HG03378 (cell line): Measurements from ENCODE around the gene RAP1GDS1.
A peak's percentile ranks its signal among the peaks of the same experiment; 100 is the strongest.
"Not testable (repeated sequence)": the region's sequence is repeated elsewhere in the genome, so short reads cannot be mapped to it uniquely, and the experiment has no call there.

Experiments
- ATAC-seq: cut with Tn5 transposase; IDR thresholded peaks from one replicate; pipeline ENCODE4 v1.9.1; 2021; ENCODE audit warnings: mild to moderate bottlenecking, moderate library complexity; ENCODE audit not compliant: unreplicated experiment

The RAP1GDS1 gene

DNA sequence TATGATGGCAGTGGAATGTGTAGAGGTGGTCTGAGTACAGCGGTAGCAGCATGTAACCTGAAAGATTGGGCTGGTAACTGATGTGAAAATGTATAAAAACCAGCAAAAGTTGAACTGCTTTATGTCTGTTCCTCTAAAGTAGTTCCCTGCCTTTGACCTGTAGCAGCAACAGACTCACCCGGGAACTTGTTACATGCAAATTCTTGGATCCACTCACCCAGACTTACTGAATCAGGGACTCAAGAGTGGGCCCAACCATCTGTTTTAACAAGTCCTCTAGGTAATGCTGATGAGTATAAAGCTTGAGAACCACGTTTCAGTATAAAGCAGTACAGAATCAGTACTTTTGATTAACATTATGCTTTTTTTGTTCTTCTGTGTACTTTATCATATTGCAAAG, 84.7 kb downstream of the RAP1GDS1 start:
- no peak for ATAC-seq

DNA sequence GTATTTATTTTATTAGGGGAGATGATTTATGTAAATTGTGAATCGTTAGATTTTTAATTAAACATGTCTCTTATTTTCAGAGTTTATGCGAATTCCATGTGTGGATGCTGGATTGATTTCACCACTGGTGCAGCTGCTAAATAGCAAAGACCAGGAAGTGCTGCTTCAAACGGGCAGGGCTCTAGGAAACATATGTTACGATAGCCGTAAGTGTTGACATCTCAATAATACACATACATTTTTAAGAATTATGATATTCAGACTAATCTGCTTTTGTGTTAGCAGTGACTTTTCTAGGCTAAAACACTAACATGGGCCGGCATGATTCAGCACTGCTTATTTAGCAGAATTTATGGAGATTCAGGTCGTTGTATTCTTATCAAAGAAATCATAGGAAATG, 91.2 kb downstream of the RAP1GDS1 start:
- ATAC-seq: no peak

DNA sequence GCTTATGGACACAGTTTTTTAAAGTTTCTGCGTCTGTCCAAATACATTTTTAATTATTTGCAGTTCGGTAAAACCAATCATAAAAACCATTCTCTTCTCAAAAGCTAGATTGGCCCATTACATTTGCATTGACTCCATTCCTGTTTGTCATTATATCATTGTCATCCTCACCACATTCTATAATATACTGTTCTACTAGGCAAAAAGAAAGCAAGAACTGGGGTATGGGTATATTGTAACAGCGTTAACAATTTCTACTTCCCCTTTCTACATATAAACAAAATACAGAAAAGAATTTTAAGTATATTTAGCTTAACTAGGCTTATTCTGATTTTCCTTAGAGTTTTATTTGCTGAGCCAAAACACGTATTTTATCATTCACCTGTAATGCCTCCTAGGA, 91.8 kb downstream of the RAP1GDS1 start:
- ATAC-seq: no peak

DNA sequence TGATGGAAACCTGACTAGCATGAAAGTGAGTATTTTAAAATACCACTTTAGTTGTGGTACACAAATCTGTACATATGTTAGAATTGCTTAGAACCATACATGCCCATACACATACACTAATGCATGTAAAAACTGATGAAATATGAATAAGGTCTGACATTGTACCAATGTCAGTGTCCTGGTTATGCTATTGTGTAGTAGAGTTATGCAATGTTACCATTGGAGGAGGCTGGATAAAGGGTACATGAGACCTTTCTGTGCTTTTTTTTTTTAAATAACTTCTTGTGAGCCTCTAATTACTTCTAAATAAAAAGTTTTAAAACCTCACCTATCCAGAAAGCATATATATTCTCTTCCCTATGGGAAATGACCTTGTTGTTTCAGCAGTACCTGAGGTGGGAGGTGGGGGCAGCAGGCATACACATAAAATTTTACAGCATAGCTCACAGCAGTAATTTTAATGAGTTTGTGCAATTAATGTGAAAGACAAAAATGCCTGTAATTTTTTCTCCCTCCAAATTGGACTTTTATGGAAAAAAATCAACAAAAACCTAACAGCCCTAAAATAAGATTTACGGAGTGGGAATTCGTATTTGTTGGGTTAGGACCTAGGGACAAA, 97.6 kb downstream of the RAP1GDS1 start:
- ATAC-seq: no peak

DNA sequence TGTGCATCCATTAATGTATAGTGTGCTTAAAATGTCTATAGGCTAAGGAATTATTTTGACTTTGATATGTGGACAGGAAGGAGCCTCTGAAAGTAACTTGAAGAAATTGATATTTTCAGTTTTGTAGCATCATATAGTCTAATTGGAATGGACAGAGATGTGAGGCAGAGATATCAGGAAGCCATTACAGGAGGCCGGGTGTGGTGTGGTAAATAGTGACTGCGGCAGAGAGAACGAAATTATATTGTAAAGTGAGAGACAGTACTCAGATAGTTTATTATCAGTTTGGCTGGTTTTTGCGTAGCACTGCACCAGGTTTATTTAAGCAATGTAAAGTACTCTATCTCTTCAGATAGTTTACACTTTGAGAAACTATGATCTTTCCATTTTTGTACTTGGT, 98.5 kb downstream of the RAP1GDS1 start:
- ATAC-seq: no peak

DNA sequence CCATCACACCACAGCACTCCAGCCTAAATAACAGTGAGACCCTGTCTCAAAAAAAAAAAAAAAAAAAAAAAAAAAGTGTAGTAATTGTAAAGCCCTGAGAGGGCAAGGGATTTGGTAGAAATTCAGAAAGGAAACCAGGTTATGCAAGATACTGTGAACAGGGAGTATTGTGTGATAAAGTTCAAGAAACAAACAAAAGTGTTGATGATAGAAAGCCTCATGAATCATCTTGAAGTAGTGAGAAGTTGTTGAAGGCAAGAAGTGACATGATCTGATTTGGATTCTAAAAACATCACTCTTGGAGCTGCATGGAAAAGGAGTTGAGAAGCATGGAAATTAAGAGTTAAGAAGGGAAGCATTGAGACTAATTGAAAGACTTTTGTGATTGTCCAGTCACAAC, 102.2 kb downstream of the RAP1GDS1 start:
- ATAC-seq: no peak

DNA sequence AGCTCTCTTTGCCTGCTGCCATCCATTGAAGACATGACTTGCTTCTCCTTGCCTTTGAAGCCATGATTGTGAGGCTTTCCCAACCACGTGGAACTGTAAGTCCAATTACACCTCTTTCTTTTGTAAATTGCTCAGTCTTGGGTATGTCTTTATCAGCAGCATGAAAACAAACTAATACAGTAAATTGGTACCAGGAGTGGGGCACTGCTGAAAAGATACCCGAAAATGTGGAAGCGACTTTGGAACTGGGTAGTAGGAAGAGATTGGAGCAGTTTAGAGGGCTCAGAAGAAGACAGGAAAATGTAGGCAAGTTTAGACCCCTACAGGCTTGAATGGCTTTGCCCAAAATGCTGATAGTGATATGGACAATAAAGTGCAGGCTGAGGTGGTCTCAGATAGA, 105.1 kb downstream of the RAP1GDS1 start:
- not testable (repeated sequence) for ATAC-seq

DNA sequence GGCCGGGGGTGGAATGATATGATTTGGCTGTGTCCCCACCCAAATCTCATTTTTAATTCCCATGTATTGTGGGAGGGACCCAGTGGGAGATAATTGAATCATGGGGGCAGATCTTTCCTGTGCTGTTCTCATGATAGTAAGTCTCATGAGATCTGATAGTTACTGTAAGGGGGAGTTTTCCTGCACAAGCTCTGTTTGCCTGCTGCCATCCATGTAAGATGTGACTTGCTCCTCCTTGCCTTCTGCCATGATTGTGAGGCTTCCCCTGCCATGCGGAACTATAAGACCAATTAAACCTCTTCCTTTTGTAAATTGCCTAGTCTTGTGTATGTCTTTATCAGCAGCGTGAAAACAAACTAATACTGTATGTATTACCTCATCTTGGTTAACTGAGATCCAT, 106.8 kb downstream of the RAP1GDS1 start:
- ATAC-seq: not testable (repeated sequence)

DNA sequence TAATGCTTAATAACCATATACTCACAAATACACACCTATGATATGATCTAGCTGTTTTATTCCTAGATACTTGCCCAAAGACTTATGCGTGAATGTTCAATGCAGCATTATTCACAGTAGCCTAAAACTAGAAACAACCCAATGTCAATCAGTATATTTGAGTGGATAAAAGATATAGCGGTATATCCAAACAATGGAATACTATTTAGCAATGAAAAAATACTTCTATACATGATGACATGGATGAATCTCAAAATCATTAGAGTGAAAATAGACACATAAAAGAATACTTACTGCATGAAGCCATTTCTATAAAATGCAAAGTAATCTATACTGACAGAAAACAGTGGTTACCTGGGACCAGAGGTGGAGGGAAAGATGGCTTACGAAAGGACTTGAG, 108.1 kb downstream of the RAP1GDS1 start:
- ATAC-seq: no peak

DNA sequence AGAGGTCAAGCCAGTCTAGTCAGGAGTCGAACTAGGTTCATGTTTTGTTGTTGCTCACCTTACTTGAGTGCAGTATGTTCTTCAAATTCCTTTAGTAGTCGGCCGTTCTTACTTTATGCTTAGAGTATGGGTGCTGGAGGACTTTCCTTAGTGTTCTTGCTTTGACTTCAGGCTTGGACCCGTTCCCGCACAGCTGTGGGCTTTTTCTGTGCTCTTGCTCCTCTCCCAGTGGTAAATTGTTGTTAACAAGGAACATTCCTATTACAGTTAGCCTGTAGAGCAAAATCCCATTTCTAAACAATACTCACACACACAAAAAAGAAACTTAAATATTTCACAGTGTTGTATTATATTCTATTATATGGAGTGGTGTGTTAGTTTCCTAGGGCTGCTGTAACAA, 113.5 kb downstream of the RAP1GDS1 start:
- ATAC-seq: no peak

DNA sequence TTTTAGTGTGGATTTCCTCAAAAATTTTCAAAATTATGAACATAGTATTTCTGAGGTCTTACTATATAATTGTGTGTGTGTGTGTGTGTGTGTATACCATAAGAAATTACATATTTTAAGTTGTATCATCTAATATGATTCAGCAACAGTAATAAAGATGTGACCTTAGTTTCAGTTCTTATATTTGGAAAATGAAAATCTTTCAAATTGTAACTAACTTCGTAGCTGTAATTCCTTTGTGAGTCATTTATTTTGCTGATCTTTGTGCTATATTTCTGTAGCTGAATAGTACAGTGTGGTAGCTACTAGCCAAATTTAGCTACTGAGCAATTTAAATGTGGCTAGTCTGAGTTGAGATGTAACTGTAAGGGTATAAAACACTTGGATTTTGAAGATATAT, 116.4 kb downstream of the RAP1GDS1 start:
- ATAC-seq: peak; percentile 68

DNA sequence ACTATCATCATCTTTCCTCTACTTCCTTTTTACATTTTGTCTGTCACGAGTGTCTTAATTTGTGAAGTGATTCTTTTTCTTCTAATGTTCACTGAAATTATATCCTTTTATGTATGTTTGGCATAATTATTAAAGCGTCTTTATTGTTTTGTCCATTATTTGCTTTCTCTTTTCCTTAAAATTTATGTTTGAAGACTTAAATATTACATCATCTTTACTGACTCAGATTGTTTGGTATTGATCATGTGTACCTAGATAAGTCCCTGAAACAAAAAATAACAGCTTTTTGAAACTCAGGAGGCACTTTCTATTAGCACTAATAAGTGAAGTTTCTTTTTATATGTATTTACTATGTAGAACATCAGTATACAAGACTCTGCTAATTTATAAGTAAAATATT, 120.1 kb downstream of the RAP1GDS1 start:
- no peak for ATAC-seq

DNA sequence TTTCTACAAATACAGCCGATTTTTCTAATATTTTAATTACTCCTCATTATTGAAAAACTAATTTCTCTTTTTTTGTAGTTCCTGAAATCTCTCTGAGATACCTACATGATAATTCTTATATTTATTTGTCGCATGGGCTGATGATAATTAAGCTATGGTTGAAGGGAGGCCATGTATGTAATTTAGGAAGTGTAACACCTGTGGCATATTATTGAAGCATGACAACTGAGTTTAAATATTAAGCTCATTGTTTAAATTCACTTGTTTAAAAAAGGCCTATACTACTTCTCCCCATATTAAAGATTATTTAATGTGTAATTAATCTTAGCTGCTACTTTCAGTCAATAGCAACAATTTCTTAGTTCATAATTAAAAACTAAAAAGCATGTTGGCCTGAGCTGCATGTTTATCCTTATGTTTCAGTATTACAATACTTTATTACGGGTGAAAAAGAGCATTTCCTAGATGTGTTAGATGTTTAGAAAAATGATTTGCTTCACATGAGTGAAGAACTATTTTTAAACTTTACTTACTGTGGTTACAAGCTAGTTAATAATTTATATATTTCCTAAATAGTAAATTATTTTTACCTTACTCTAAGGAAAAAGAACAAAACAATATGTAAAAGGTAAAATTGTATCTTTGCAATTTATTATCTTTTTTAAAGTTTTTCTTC, 122.4 kb downstream of the RAP1GDS1 start:
- ATAC-seq: peak; percentile 83

DNA sequence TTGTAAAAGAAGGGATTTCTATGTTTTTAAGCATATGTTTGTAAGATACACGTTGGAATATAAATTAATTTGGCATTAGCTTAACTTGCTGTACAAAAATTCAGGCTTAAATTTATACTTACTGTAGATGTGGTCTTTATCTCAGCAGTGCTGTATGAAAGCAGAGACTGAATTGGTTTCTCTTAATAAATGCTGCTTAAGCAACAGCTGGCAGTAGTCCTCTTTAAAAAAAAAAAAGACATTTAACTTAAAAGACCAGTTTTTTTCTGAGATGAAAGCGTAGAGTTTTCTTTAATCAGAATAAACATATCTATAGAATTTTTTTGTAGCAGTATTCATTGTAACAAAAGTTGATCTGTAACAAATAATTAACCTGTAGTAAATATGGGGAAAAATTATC, 124.6 kb downstream of the RAP1GDS1 start:
- ATAC-seq: no peak

DNA sequence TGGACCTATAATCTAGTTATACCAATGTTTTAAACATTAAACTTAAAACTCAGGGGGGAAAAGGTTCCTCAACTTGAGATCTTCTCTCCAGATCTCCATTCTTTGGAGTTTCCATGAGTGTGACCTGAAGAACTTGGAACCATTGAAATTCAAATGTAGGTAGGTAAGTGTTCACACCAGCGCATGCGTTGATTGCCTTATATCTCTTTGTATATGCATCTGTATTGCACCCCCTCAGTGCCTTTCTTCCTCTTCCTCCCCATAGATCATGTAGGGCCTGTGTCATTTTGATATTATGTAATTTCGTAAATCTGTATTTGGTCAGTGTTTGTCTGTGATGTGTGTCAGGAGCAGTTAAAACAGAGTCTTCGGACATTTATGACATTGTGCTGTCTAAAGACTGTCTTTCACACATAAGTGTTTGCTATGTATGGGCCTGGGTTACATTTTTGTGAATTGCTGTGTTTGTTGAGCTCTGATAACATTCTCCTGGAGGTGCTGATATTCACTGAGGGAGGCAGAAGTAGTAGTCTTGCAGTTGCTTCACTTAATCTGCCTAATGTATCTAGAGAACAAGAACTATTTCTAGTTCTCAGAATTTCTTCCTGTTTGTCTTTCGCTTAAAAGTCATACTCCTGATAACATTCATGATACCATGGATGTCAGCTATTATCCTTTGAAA, 126.3 kb downstream of the RAP1GDS1 start:
- no peak for ATAC-seq

DNA sequence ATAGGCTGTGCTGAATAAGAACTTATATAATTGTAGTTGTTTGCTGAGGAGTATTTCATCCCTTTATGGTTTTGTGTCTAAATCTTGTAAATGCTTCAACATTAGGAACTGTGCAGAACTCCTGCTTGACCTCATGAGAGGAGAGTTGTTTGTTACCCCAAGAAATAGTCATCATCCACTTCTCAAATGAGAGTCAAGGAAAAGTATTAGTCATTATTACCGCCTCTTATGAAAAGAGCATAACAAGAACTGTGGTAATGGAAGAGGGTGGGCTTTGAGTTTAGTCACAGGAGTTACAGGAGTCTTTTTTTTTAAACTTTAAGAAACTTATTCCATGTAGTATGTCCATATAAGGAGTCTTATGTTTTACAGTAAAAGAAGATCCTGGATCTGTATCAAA, 132.9 kb downstream of the RAP1GDS1 start:
- ATAC-seq: no peak

DNA sequence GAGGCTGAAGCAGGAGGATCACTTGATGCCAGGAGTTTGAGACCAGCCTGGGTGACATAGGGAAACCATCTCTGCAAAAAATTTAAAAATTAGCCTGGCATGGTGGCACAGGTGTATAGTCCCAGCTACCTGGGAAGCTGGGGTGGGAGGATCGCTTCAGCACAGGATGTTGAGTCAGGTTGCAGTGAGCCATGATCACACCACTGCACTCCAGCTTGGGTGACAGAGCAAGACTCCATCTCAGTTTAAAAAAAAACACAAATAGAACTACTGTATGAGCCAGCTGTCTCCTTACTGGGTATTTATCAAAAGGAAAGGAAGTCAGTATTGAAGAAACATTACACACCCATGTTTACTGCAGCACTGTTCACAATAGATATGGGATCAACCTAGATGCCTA, 138.7 kb downstream of the RAP1GDS1 start:
- no peak for ATAC-seq

DNA sequence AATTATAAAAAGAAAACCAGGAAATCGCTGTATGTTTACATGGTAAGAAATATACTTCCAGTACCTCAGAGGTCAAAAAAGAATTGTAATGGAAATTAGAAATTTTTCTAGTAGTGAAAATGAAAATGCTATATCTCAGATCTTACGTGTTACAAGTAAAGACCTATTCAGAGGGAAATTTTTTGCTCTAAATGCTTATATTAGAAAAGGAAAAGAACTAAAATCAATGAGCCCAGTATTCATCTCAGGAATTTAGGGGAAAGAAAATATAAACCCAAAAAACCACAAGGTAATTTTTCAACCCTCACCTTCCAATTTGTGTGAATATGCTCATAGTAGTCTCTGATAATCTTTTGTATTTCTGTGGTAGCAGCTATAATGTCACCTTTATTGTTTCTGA, 145.6 kb downstream of the RAP1GDS1 start:
- peak; percentile 88 for ATAC-seq

DNA sequence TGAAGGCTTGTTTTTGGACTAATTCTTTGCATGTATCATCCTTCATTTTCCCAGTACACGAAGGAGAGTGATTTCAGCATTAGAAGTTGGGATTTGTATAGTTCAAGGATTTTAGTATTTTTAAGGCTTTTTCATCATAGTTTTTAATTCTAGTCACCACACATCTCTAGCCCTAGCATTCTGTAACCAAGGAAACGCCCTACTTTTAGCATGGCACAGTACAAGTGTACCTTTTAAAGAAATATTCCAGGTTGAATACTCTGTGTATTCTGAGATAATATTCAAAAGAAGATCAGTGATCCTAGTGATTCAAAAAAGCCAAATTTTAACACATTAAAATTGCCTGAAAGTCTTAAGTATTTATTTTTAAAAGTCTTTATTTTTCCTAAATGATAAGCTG, 150.5 kb downstream of the RAP1GDS1 start:
- no peak for ATAC-seq

DNA sequence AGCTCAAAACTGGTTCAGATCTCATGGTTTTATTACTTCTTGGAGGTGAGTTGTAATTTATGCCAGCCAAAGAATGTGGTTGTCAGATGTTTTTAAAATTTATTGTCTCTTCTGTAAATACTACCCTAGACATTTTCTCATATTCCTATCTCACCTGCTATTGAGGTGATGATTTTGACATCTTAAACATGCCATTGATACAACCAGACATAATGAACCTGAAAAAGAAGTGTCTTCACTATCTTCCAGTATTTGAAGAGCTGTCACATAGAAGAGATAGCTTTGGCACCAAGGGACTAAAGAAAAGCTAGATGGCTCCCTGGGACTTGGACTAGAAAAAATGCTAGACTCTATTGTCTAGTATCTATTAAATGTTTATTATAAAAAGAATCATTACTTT, 155.7 kb downstream of the RAP1GDS1 start:
- ATAC-seq: no peak

DNA sequence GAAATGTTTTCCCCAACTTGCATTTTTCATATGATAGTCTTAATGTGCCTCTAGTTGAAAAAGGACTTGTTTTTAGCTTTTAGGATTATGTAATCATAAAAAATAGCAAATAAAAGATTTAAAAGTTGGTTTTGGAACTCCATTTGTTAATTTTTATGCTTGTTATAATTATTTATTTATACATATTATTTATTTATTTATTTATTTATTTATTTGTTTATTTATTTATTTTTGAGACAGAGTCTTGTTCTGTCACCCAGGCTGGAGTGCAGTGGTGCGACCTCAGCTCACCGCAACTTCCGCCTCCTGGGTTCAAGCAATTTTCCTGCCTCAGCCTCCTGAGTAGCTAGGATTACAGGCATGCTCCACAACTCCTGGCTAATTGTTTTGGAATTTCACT, 159.0 kb downstream of the RAP1GDS1 start:
- not testable (repeated sequence) for ATAC-seq

DNA sequence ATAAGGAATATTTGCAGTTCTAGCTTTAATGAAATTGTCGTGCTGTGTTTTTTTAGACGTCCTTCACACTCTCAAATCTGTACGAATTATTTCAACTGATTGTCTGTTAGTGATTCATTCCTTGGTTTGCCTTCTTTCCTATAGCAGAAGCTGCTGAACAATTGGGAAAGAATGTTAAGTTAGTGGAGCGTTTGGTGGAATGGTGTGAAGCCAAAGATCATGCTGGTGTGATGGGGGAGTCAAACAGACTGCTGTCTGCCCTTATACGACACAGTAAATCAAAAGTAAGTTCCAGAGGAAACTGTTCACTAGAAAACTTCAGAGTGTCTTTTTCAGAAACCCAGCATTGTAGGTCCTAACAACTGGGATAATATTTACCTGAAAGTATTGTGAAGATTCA, 159.9 kb downstream of the RAP1GDS1 start:
- no peak for ATAC-seq
